ENCODE results near the gene RAD51B.

DNA sequence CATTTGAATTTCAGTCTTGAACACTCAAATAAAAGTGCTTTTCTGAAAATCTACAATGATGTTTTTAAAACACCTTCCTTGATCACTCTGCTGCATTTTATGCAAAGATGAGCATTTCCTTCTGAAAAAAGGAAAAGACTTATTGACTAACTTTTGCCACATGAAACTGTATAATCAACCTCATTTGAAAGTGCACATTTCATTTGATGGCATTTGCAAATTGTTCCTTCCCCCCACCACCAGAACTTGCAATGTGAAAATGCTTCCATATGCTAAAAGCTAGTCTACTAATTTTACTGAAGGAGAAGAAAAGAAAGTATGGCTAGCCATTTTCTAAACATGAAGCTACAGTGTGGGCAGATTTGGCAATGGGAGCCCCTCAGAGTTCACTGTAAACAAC, 159.2 kb downstream of the RAD51B start:
- no peak for TF ChIP-seq DACH1 (IDR thresholded peaks at IDR 0.05; ENCODE audit: partially characterized antibody)
- TF ChIP-seq ZFP30 (CRISPR knock-in tag; IDR thresholded peaks at IDR 0.05; ENCODE audit: borderline replicate concordance), result no peak
- TF ChIP-seq POLR2AphosphoS5 (IDR thresholded peaks at IDR 0.05; ENCODE audit: control insufficient read depth, insufficient read depth, low read depth, low read length), result no peak

Data from K562 (cell line).